ENCODE results near the gene KDELR3.

The KDELR3 gene

GRCh38 chr22:38506118-38506962 is 38.4 kb downstream of the KDELR3 start, which contains the start of gene DDX17 (continued):
- TF ChIP-seq ZNF146 (tag by site-specific recombination; IDR thresholded peaks at IDR 0.05) (0 out of 2 replicates have a peak, but pooled peaks have one; percentile 26), HOXC10 (CRISPR knock-in tag; IDR thresholded peaks at IDR 0.05) (no peak), ZNF513 (tag by site-specific recombination; IDR thresholded peaks at IDR 0.05) (peak; percentile 81), ZNF280D (tag by site-specific recombination; IDR thresholded peaks at IDR 0.05) (peak; percentile 96; the same call in 1 of the 2 replicates), ZSCAN30 (tag by site-specific recombination; IDR thresholded peaks at IDR 0.05) (peak; percentile 83), ZBTB26 (tag by site-specific recombination; optimal IDR thresholded peaks at IDR 0.05) (peak; percentile 44), ZBTB11 (tag by site-specific recombination; conservative IDR thresholded peaks at IDR 0.05; ENCODE audit: low read depth) (peak; percentile 30), ZNF629 (tag by site-specific recombination; IDR thresholded peaks at IDR 0.05) (peak; percentile 82), SP3 (tag by site-specific recombination; IDR thresholded peaks at IDR 0.05) (no peak), ZNF324 (tag by site-specific recombination; IDR thresholded peaks at IDR 0.05) (0 out of 2 replicates have a peak, but pooled peaks have one; percentile 24), ZNF777 (tag by site-specific recombination; IDR thresholded peaks at IDR 0.05; ENCODE audit: borderline replicate concordance) (no peak), ZBTB20 (tag by site-specific recombination; IDR thresholded peaks at IDR 0.05) (peak; percentile 54), SALL2 (tag by site-specific recombination; IDR thresholded peaks at IDR 0.05; ENCODE audit: borderline replicate concordance) (no peak), REST (tag by site-specific recombination; IDR thresholded peaks at IDR 0.05) (no peak), ZNF214 (tag by site-specific recombination; IDR thresholded peaks at IDR 0.05; ENCODE audit: borderline replicate concordance) (no peak), ZIC2 (tag by site-specific recombination; IDR thresholded peaks at IDR 0.05) (no peak; the same call in 1 of the 2 replicates), KLF10 (tag by site-specific recombination; IDR thresholded peaks at IDR 0.05) (0 out of 2 replicates have a peak, but pooled peaks have one; percentile 14), YY1 (tag by site-specific recombination; IDR thresholded peaks at IDR 0.05) (peak; percentile 99), PATZ1 (tag by site-specific recombination; IDR thresholded peaks at IDR 0.05) (peak; percentile 25; the same call in 1 of the 2 replicates)

Data from HEK293 (cell line).